HG02759 (cell line): ENCODE measurements around the gene COL11A1.
"Not testable (repeated sequence)": the region's sequence is repeated elsewhere in the genome, so short reads cannot be mapped to it uniquely, and the experiment has no call there.

Source experiments
- ATAC-seq: cut with Tn5 transposase; IDR thresholded peaks from one replicate; pipeline ENCODE4 v1.9.1; 2021; ENCODE audit warnings: mild to moderate bottlenecking, moderate library complexity; ENCODE audit not compliant: unreplicated experiment

COL11A1 gene

DNA sequence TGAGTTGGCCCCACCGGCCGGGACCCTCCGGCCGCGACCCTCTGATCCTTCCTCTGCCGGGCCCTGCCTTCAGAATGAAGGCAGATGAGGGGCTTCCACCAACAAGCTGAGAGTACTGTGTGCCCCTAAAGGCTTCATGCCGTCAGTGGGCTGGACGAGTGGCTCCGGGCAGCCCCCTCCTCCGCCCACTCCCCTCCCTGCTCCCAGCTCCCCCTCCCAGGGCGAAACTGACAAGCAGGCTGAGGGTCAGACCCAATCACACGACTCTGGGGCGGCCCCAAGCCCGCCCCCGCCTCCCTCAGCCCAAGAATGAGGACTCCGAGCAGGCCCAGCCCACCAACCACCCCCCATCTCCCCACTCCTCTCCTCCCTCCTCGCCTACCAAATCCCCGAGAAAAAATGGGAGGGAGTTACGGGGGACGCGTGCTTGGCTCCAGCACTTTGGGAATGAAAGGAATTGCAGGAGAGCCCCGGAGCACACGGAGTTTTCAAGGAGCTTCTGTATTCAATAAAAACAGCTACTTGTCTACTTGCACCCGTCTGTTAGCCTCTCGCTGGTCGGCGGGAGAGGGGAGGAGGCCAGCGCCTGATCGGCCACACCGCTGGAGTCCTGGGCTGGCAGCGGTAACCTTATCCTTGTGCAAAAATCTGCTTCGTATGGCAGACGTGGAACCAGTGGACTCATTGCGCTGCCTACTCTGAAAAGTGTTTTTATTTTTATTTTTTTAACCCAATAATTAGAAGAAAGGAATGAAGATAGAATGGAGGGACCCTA is at the start of gene COL11A1:
Gene COL11A1 (minus strand): TSS at position 147 of the 775 bp plus-strand sequence. CDS start 344 bp downstream, outside the sequence.
- no peak for ATAC-seq

DNA sequence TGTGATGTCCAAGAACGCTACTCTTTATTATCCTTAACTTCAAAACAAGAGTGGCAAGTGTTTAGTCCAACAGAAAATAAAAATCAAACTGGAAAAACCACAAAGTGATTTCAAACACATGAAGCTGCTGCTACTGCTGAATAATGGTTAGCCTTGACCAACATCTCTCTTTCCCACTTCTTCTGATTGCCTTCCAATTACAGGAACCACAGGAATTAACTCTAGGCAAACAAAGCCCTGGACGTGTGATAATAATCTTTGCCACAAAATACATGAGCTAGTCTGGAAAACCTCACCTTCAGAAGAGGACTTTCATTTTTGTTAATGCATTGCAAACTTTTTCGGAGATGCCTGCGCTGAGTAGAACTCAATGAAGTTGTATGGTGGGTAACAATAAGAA is 48.6 kb upstream of the COL11A1 start:
- ATAC-seq: no peak

DNA sequence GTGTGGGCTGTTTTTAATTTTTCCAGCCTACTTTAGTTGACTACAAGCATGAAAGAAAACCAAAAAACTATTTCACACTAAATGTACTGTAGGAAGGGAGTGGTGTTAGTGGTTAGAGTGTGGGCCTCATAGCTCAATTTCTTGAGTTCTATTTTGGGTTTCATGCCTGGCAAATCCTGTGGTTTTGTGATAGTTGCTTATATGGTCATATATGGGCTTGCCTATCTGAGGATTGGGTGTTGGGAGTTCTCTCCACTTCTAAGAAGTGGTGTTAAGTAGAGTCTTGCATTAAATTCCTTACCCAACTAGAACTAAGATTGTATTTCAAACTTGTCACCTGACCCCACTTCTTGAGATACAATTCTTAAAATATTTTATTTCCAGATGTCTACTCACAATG is 37.8 kb upstream of the COL11A1 start:
- no peak for ATAC-seq

DNA sequence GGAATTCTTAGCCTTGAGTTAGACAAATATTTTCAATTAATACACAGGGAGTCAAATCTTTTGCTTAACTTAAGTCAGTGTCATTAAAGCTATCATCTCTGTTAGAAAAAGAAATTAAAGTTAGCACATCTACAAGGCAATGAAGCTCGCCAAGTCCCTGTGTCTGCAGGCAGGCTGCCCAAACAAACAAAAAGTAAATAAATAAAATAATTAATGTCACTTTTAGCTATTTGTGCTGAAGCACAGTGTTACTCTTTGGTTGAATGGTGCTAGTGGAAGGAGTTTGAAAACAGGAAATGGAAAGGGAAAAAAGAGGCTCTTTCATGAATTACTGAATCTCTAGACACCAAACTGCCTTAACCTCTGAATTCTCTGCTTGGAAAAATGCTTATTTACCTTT is 37.1 kb upstream of the COL11A1 start:
- ATAC-seq: no peak

DNA sequence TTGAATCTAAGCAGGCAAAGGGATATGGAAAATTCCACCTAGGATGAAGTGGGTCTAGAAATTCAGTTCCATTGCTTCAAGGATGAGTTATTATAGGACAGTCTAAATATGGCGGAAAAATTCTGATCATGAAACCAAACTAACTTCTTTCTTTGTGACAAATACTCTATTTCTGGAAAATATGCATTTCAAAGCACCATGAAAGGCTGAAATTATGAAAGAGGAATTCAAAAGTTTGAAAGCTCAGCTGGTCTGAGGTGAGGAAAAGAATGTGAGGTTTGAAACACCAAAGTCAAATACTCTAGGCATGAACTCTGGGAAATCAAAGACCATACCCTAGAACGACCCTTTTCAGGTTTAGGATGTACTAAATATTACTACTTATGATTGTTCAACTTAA is 36.4 kb upstream of the COL11A1 start:
- ATAC-seq: no peak

DNA sequence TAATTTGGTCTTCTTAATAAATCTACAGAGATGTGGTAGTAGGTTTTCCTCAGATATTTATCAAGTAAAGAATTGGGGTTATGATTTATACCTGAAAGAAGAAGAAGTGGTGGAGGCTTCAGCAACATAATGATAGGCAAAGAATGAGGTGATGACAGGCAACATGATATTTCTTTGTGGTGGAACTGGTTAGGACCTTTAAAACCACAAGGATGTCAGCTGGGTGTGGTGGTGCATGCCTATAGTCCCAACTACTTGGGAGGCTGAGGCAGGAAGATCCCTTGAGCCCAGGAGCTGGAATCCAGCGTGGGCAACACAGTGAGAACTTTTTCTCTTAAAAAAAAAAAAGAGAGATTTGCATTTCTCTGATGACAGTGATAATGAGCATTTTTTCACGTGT is 34.1 kb upstream of the COL11A1 start:
- no peak for ATAC-seq

DNA sequence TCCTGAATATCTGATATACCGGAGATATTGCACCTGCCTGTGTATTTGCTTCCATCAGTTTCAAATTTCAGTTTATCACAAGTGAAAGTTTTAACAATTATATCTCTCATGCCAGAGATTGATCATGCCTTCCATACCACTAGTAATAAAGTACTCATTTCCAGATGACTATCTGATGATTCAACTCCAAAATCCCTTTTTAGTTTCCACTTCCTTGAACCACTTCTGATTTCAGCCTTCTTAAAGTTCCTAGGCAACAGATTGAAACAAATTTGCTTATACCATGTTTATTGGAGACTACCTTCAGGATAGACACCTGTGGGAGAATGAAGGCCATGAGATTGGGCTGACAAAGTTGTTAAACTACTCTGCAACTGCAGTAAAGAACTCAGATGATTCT is 21.5 kb upstream of the COL11A1 start:
- ATAC-seq: no peak

DNA sequence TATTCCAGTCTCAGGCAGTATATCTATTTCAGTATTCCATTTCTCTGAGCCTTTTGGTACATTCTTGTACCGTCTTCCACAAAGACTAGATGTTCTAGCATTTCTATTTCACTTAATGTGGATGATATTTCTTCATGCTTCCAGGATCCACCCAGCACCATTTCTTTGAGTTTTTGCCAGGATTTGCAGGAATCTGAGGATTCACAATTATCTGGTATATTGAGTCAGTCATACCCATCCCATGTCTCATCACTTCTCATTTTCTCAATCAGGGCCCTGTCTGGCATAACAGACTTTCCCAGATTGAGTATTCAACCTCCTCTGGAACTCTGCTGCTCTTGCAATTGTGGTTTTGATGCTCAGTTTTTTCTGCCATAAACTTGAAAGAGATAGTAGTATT is 20.9 kb upstream of the COL11A1 start:
- no peak for ATAC-seq

DNA sequence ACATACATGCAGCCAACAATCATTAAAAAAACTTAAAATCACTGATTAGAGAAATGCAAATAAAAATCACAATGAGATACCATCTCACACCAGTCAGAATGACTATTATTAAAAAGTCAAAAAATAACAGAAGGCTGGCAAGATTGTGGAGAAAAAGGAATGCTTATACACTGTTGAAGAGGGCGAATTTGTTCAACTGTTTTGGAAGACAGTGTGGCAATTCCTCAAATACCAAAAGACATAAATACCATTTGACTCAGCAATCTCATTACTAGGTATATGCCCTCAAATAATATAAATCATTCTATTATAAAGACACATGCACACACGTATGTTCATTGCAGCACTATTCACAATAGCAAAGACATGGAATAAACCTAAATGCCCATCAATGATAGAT is 19.9 kb upstream of the COL11A1 start:
- ATAC-seq: not testable (repeated sequence)

DNA sequence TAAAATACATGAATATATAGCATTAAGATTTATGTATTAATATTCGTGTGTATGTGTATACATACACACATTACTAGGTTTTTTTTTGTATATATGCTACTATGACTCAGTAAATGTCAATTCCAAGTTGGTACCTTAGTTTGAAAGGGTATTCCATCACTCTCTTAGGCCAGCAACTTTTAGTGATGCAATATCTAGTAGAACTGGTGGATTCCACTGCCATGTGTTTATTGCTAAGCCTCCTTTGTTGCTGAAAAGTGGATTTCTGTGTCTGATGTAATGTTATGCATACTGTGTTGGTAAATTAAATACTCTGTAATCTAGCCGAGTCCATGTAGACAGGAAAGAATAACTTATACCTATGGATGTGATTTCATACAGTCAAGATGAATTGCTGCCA is 16.9 kb upstream of the COL11A1 start:
- no peak for ATAC-seq

DNA sequence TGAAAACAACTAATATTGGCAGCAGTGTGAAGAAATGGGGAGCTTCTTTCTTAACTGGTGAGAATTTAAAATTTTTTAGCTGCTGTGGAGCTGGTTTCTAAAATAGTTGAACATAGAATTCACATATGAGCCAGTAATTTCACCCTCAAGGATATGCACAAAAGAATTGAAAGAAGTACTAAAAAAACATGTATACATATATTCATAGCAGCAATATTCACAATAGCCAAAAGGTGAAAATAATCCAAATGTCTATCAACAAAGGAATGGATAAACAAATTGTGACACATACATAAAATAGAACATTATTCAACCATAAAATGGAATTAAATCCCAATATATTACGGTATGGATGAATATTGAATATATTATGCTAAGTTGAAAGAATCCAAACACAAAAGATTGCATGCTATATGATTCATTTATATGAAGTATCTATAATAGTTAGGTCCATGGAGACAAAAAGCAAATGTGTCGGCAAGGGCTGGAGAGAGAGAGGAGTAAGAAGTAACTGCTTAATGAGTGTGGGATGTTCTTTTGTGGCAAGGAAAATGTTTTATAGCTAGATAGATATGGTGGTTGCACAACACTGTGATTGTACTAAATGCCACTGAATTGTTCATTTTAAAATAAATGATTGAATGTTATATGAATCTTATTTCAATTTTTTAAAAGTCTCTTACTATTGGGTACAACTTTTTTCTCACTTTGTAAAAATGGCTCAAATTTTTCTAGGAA is 14.8 kb upstream of the COL11A1 start:
- ATAC-seq: no peak

DNA sequence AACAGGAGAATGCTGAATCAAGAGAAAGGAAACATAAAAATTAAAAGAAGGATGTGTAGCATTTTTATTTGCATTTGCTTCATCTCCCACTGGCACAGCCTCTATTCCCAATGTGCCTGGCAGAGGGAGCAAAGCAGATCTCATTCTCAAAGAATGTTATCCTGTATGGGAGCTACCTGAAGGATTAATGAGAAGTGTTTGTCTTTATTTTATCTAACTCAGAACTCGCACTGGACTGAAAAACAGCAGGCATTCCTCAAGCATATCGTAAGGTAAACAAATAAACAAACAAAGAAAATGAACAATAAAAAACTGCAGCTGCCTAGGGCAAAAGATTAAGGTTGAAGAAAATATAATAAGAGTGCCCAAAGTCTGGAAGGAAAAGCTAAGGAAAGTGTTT is 12.7 kb upstream of the COL11A1 start:
- no peak for ATAC-seq

DNA sequence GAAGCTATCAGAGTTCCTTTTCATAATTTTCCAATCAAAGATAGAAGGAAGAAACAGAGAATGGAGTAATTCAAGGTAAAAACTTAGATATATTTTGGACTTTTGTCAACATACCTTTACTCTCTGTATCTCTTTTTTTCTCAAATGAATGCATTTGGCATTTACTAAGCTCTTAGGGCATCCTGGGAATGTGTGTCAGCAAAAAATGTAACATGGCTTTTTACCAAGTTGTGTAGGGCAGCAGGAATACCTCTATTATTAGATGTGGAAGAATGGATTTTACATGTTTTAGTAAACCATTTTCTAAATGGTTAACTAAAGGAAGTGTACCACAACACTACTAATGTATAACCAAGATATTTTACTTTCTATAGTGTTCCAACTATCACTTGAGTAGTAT is 4.2 kb upstream of the COL11A1 start:
- no peak for ATAC-seq

DNA sequence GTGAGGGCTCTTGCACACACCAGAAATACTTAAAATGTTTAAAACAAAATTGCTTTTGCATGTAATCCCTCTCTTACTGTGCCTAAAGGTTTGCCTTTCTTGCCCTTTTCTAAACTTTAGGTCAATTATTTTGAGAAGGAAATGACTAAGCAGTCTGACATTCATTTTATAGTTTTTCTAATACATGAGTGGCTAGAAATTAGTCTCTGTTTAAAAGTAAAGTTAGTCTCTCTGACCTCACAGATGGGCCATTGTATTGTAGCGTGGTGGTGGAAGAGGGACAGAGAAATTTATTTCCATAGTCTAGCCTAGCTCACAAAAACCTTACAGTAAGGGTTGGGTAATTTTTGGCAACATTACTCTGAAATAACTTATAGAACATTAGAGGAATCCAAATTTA is 3.6 kb upstream of the COL11A1 start:
- no peak for ATAC-seq

DNA sequence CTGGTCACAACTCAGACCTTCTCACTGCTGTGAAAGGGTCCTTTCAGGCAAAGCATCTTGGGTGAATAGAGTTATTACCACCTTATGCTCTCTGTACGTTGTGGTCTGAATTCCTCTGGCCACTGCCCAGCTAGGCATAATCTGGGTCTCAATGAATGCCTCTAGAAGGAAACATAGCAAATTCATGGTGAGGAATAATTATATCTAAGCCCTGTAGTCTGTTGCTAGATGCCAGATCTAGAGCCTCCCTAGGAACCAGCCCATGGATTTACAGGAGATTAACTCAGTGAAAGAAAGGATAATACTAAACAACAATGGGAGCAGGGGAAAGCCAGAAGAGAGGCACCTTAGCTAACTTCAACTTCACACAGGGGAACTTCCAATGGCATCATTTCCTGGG is 2.4 kb upstream of the COL11A1 start:
- ATAC-seq: no peak

DNA sequence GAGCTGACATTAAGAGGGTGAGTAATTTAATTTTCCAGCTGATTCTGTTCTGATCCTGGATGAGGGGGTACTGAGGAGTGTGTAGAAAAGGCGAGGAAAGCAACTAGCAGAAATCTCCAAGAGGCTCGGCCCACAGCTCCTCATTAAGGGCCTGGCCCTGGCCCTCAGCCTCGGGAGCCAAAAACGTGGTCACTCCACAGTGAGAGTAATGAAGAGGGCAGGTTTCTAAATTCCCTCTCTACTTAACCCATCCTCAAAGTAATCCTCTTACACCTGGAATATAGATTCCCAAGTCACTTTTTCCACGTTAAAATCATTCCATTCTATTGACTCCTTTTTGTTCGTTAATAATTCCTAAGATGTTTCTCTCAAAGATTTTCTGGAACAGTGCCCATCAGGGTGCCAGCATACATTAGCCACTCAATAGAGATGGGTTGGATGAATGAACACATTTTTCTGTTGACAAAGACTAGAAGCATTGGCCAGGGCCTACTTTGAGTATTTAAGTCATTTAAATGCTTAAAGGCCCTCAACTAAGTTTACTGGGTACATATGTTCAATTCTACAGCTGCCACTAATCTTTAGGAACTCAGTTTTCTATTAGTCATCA is 1.1 kb upstream of the COL11A1 start:
- no peak for ATAC-seq

DNA sequence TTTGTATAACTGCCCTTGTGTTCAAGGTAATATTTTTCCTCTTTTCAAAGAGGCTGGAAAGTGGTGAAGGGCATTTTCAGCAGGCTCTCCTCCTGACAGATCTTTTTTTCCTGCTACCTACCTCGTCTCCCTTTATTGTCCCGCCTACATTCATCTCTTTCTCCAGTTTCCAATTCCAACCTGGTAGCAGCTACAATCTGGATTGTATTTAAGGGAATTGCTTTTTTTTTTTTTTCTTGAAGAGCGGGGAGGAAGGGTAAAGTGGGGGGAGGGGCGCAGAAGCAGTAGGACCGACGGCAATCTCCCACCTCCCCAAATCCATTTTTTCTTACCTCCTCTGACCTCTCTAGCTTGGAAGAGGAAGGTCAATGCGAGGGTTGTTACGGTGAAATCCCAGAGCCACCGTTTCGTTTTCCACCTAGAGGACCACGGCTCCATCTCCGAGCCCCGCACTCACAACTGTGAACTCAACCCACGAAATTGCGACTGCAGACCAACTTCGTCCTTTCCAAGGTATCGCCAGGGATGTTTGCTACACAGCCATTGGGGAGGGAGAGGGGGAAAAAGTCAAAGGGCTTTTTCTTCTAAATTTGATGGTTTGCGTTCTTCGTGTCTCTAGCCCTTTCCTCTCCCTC is 464 bp downstream of the COL11A1 start:
- ATAC-seq: no peak

DNA sequence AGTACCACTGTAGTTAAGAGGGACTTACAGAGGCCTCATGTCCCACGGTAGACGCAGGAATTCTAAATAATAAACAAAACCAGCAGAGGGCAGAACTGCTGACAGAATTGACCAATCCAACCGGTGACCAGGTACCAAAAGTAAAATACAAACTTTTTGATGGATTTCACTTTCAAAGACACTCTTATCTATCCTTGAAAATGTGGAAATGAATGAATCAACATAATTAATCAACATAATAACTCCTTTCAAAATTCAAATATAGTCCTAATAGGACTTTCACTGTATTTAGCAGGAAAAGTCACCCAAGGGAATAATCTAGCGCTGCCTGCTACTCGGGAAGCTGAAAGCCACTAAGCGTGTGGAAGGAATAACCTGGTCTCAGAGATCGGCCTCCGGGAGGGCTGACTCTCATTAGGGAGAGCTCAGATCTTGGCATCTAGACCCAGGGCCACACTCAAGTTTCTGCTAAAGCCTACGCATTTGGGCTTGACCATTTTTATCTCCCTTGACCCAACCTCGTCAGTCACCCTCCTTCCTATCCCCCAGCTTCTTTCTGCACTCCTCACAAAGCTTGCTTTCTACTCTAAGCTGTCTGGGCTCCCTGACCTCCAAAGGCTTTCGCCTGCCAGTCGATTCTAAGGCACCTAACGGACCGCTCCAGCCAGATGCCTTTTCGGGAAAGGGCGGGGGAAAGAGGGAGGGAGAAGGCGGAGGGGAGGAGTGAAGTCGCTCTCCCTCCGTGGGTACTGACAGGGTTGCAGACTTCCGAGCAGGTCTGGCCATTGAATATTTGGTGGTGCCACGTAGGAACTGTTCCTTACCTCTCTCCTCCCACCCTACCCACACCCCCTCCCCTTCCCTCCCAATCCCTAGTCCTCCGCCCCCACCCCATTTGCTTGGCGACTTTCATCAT is 1.6 kb downstream of the COL11A1 start:
- ATAC-seq: peak; percentile 85

DNA sequence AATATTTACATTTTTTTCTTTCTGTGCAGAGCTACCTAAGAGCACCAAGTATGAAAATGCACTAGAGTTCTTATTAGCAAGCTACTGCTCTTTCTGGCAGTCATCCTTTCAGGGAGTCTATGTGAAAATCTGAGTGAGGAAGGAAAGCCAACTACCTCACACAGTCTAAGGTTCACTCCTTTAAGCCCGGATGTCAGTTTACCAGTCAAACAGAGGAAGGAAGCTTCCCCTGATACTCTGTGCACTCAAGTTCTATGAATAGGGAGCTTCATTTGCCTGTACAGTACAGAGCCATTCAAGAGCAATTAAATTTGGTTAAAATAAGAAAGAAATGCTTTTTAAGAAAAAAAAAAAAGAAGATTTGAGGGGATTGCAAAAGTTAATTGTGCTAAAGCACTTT is 6.9 kb downstream of the COL11A1 start:
- ATAC-seq: no peak

DNA sequence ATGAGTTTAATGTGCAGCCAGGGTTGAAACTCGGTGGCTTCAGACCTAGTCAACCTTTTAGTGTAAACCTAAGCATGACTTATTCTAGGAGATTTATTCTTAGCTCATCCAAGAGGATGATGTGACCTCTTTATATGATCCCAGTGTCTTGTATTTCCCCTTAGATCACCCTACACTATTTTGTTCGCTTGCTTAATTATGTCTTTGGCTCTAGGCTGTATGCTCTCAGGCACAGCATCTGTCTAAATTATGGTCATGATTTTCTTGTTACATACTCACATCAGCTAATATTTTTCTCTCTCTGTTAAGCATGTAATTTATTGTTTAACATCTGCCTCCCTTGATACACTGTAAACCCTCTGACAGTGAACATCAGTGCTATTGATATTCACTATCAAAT is 19.1 kb downstream of the COL11A1 start:
- no peak for ATAC-seq

DNA sequence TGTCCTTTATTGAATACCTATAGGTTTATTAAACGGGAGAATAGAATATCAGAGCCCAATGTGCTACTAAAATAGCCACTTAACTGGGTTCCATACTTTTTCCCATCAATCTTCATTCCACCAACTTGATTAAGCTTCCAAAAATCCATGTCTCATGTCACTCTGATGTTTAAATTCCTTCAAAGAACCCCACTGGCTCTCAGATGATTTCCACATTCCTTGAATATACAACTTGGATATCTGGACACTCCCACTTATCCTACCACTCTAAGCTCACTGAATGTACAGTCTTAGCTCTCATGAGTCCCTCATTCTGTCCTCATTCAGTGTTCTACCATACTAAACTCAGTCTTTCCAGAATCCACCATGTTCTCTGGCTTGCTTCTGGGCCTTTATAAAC is 21.1 kb downstream of the COL11A1 start:
- no peak for ATAC-seq
